ENCODE data around the gene LAMA5.

LAMA5 gene

DNA sequence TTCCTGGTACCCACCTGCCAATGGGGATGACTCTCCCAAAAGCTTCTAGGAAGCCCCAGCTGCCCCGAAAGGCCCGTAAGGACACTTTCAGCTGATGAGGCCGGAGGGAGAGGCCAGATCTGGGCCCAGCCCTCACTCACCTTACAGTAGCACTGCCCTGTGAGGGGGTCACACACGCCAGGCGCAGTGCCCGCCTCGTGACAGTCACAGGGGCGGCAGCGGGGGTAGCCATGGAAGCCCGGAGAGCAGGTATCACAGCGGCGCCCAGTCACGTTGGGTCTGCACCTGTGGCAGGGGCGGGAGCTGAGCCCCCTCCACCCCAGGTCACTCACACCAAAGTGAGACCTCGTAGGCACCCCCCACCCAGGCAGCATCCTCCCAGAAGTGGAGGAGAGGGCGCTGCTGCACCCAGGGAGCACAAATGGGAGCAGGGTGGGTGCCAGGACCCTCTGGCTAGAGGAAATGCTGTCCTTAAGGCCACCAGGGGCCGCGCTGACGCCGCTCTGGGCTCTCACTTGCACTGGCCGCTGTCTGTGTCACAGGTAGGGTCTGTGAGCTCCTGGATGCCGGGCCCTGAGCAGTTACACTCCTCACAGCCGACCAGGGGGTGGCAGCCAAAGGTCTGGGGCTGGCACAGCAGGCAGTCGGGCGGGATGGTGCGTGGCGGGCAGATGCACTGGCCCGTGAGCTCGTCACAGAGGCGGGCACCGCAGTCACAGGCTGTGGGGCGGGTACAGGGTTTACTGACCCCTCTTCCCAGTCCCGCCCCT is 39.2 kb downstream of the LAMA5 start:
- no peak overlapping the region for H3K4me3 ChIP-seq
- no peaks in the 10 kb centered on the region for H3K9me3 ChIP-seq (replicated peaks in 1 of 11)
- H3K36me3 ChIP-seq, result peaks cover 0 to 85% (median 37%) of the 10 kb centered on the region in 11 experiments; a peak in 13 of 22 replicates
- 0 out of 22 replicates have a peak overlapping the region, but pooled peaks of 1 of the 11 experiments have one; percentile 5 for H3K9ac ChIP-seq
- H4K20me1 ChIP-seq, result peaks cover 0 to 42% (median 0%) of the 10 kb centered on the region in 11 experiments; a peak in 5 of 22 replicates
- H3K4me1 ChIP-seq, result peaks cover 0 to 6% (median 0%) of the 10 kb centered on the region in 10 experiments; a peak in 1 of 20 replicates
- no peak overlapping the region for H3K27ac ChIP-seq
- H3K27me3 ChIP-seq, result no peaks in the 10 kb centered on the region
- no peak overlapping the region; a peak in 1 of 22 replicates for H3K4me2 ChIP-seq
- TF ChIP-seq Cebpa-rat (IDR thresholded peaks at IDR 0.05), result no peak

DNA sequence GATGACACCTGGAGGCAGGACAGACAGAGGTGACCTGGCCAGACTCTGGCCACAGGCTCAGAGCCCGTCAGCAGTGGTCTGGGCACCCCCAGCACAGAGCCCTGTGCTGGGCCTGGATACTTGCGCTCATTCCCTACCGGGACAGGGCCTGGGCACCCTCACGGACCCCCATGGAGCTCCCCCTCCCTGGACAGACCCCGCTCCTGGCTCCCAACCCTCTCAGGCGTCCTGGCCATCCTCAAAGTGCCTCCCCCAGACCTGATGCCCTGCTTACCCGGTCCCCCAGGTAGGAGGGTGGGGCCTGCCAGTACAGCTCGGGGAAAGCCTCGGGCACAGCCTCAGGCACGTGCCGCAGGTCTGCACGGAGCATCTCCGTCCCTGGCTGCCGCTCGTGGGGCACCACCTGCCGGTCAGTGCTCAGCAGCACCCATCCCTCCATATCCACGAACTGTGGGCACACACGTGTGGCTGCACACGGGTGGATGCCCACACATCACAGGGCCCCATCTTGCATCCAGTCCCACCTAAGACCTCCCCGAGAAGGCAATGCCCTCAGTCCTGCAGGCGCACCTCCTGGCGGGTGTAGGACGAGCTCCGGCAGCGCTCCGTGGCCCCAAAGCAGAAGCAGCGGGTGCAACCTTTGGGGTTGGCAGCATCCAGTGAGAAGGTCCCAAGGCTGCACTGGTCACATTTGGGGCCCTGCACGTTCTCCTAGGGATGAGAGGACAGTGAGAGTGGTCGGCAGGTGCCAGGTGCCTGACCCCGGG is 40.0 kb downstream of the LAMA5 start:
- H3K4me1 ChIP-seq, result peaks cover 0 to 6% (median 0%) of the 10 kb centered on the region in 10 experiments; a peak in 1 of 20 replicates
- H4K20me1 ChIP-seq, result peaks cover 0 to 36% (median 0%) of the 10 kb centered on the region in 11 experiments; a peak in 5 of 22 replicates
- no peaks in the 10 kb centered on the region for H3K9me3 ChIP-seq (replicated peaks in 1 of 11)
- no peak overlapping the region for H3K4me3 ChIP-seq
- H3K36me3 ChIP-seq, result peaks cover 0 to 79% (median 37%) of the 10 kb centered on the region in 11 experiments; a peak in 13 of 22 replicates
- H3K27me3 ChIP-seq, result no peaks in the 10 kb centered on the region
- H3K4me2 ChIP-seq, result no peak overlapping the region
- H3K27ac ChIP-seq, result no peak overlapping the region
- H3K9ac ChIP-seq, result no peak overlapping the region
- TF ChIP-seq Cebpa-rat (IDR thresholded peaks at IDR 0.05), result no peak

DNA sequence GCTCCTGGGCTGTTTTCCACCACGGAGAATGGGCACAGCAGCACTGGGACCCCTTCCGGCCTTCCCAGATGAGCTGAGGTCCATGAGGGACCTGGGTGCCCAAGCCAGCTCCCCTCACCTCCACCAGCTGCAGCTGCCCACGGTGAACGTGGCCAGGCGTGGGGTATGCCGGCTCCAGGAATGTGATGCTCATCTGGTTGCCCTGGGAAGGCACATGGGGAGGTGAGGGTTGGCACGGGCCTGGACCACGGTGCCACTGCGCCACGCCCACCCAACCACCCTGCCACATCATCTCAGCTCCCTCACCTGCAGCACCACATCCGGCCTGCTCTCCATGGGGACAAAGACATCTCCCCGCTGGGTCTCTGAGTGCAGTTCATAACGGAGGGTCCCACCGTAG is 40.6 kb downstream of the LAMA5 start:
- Histone ChIP-seq H3K4me2 (no peak overlapping the region), H3K27ac (no peak overlapping the region), H3K27me3 (no peaks in the 10 kb centered on the region), H3K9ac (no peak overlapping the region), H3K4me1 (peaks cover 0 to 6% (median 0%) of the 10 kb centered on the region in 10 experiments; a peak in 1 of 20 replicates), H3K9me3 (replicated peaks in 1 of 11) (no peaks in the 10 kb centered on the region), H3K4me3 (no peak overlapping the region), H3K36me3 (peaks cover 0 to 78% (median 36%) of the 10 kb centered on the region in 11 experiments; a peak in 12 of 22 replicates), H4K20me1 (peaks cover 0 to 36% (median 0%) of the 10 kb centered on the region in 11 experiments; a peak in 5 of 22 replicates)
- TF ChIP-seq Cebpa-rat (IDR thresholded peaks at IDR 0.05), result no peak

DNA sequence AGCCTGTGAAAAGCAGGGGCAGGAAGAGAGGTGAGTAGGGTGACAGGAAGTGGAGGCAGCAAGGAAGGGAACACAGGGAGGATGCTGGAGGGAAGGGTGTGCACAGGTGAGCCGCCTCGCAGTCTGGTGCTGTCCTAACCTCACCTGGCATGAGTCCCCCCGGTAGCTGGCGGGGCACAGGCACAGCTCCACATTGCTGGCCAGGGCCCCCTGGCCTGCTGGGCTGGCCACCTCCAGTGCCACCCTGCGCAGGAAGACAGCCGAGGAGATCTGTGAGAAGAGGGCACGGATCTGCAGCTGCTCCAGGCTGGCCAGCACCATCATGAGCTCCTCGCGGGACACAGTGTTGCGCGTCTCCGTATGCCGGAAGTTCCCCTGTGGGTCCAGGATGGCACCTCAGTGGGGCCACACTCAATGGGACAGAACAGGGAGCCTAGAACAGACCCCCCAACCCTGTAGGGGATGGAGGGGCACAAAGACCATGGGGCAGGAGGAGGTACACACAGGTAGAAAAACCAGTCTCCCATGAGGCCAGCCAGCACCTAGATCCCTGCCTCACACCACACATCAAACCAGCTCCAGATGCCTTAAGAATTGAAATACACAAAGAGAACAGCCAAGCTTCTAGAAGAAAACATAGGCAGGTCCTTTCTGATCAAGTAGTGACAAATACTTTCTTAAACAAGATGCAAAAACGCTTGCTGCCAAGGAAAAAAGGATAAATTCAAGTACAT is 41.8 kb downstream of the LAMA5 start:
- H3K27ac ChIP-seq, result no peak overlapping the region
- H3K27me3 ChIP-seq, result no peaks in the 10 kb centered on the region
- H3K36me3 ChIP-seq, result peaks cover 0 to 72% (median 28%) of the 10 kb centered on the region in 11 experiments; a peak in 12 of 22 replicates
- H3K9me3 ChIP-seq (replicated peaks in 1 of 11), result no peaks in the 10 kb centered on the region
- H3K4me2 ChIP-seq, result no peak overlapping the region
- TF ChIP-seq Cebpa-rat (IDR thresholded peaks at IDR 0.05), result no peak
- H3K4me1 ChIP-seq, result peaks cover 0 to 6% (median 0%) of the 10 kb centered on the region in 10 experiments; a peak in 1 of 20 replicates
- H3K9ac ChIP-seq, result no peak overlapping the region
- peaks cover 0 to 36% (median 0%) of the 10 kb centered on the region in 11 experiments; a peak in 5 of 22 replicates for H4K20me1 ChIP-seq
- H3K4me3 ChIP-seq, result no peak overlapping the region

DNA sequence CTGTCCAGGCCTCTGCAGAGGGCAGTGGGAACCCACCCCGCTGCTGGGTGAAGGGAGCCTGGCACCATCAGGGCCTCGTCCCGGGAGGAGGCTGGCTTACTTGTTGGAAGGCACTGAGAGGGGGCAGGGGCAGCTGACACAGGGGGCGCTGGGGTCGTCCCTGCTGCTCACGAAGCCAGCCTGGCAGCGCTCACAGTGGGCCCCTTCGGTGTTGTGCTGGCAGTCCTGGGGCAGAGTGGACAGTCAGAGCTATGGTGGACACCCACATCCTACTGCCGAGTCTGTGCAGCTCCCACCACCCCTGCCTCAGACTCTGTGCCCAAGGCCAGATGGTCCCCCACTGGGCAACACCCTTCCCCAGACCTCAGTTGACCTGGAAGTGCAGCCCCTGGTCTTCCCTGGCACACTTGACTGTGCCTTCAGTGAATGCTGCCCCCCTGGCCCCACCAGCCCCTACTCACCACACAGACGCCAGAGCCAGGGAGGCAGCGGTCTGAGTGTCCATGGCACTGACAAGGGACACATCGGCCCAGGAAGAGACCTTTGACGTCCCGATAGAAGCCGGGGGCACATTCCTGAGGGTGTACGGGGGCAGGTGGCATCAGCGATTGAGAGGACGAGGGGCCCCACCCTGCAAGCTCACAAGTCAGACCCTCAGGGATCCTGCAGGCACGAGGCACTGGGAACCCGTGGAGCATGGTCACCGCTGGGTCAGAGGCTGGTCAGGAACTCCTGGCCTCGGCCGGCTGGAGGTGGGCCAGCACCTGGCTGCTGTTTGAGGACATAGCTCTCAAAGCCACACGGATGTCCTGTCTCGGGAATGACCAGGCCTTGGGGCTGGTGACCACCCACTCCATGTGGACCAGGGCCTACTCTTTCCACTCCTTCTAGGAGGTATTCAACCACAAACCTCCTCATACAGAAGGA is 42.9 kb downstream of the LAMA5 start:
- Histone ChIP-seq H3K9ac (no peak overlapping the region), H4K20me1 (peaks cover 0 to 30% (median 0%) of the 10 kb centered on the region in 11 experiments; a peak in 5 of 22 replicates), H3K36me3 (peaks cover 0 to 61% (median 25%) of the 10 kb centered on the region in 11 experiments; a peak in 11 of 22 replicates), H3K4me2 (no peak overlapping the region), H3K27me3 (no peaks in the 10 kb centered on the region), H3K4me1 (peaks cover 0 to 6% (median 0%) of the 10 kb centered on the region in 10 experiments; a peak in 1 of 20 replicates), H3K4me3 (no peak overlapping the region), H3K27ac (no peak overlapping the region), H3K9me3 (replicated peaks in 1 of 11) (no peaks in the 10 kb centered on the region)
- no peak for TF ChIP-seq Cebpa-rat (IDR thresholded peaks at IDR 0.05)

DNA sequence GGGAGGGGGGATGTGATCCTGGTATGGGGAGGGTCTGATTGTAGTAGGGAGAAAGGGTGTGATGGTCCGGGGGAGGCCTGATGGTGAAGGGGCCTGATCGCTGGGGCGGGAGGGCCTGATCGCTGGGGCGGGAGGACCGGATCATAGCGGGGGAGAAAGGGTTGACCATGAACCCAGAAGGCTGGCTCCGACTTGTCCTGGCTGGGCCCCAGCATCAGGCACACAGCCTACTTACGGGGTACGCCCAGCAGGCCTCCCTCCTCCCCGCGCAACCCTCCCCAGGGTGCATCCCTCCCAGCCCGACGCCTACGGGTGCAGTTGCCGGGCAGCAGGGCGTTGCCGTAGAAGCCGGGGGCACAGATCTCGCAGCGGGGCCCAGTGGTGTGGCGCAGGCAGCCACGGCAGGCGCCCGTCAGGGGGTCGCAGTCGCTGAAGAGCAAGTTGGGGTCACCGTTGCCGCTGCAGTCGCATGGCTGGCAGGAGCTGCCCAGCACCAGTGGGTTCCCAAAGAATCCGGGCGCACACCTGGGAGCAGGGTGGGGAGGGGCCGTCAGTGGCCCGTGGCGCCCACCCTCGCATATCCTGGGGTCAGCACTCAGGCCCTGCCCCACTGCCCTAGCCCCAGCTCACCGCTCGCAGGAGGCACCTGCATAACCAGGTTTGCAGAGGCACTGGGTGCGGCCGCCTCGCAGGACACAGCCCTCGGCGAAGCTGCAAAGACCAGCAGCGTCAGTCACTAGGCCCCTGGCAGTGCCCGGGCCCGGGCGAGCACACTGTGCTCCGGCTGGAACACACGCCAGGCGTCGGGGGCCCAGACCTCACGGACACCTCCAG is 43.7 kb downstream of the LAMA5 start:
- no peak overlapping the region for H3K9ac ChIP-seq
- H3K4me3 ChIP-seq, result no peak overlapping the region
- no peak for TF ChIP-seq Cebpa-rat (IDR thresholded peaks at IDR 0.05)
- H4K20me1 ChIP-seq, result peaks cover 0 to 32% (median 0%) of the 10 kb centered on the region in 11 experiments; a peak in 2 of 22 replicates
- peaks cover 0 to 52% (median 21%) of the 10 kb centered on the region in 11 experiments; a peak in 11 of 22 replicates for H3K36me3 ChIP-seq
- no peak overlapping the region for H3K27ac ChIP-seq
- no peaks in the 10 kb centered on the region for H3K9me3 ChIP-seq (replicated peaks in 1 of 11)
- peaks cover 0 to 3% (median 0%) of the 10 kb centered on the region in 10 experiments; a peak in 1 of 20 replicates for H3K4me1 ChIP-seq
- no peak overlapping the region for H3K4me2 ChIP-seq
- H3K27me3 ChIP-seq, result no peaks in the 10 kb centered on the region

DNA sequence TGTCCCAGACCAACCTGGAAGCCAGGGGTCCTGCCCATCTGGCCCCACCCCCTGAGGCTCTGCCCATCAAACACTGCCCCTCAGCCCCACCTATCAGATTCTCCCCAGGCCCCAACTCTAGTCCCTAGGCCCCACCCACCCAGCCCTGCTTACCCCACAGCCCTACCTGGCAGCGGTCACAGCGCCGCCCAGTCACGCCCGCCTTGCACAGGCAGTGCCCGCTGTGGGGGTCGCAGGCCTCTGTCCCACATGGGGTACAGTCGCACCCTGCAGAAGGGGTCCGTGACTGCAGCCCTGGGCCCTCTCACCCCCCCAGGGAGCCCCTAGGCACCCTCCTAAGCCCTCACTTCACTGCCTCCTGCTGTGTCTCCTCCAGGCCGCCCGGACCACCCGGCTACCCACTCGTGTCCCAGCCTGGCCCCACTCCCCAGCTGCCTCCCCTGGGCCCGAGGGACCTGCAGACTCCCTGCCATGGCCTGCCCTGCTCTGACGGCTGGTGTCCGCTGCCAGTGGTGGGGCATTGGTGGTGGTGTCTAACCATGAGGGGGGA is 44.5 kb downstream of the LAMA5 start:
- no peak overlapping the region for H3K27ac ChIP-seq
- H4K20me1 ChIP-seq, result peaks cover 0 to 24% (median 0%) of the 10 kb centered on the region in 11 experiments; a peak in 1 of 22 replicates
- H3K27me3 ChIP-seq, result no peaks in the 10 kb centered on the region
- no peak for TF ChIP-seq Cebpa-rat (IDR thresholded peaks at IDR 0.05)
- H3K4me2 ChIP-seq, result no peak overlapping the region
- H3K9ac ChIP-seq, result no peak overlapping the region
- no peaks in the 10 kb centered on the region for H3K9me3 ChIP-seq (replicated peaks in 1 of 11)
- no peaks in the 10 kb centered on the region for H3K4me1 ChIP-seq
- H3K36me3 ChIP-seq, result peaks cover 0 to 44% (median 20%) of the 10 kb centered on the region in 11 experiments; a peak in 11 of 22 replicates
- H3K4me3 ChIP-seq, result no peak overlapping the region

All from BLaER1 treated with 17β-estradiol and CSF1 and Interleukin-3, amounts not matched to agents 10 nM and 100 nM (cell line).